K562 (cell line): ENCODE results near the gene NAT10. TPM values are rescaled to one million over a fixed set of nuclear protein-coding genes. Genes with fewer than 3 reads are reported as not detected.

Experiments used
- ATF1 ChIP-seq, 2 experiments: fragments of 450-650 bp in 1 of 2; IDR thresholded peaks; 2 replicates each; pipeline ENCODE4 v1.6.1; 2016; ENCODE audit warnings: missing compliant biosample characterization in 1 of 2, missing genetic modification characterization in 1 of 2
- HNRNPH1 ChIP-seq: fragments of 200-400 bp; formaldehyde crosslinking; optimal IDR thresholded peaks from 2 replicates; pipeline ENCODE3; 2017; ENCODE audit warnings: low read depth, mild to moderate bottlenecking, low read length, moderate library complexity
- IFI16 ChIP-seq: fragments of 250-450 bp; sonication (Bioruptor Pico); IDR thresholded peaks from 2 replicates; pipeline ENCODE4 v2.1.2; 2022; ENCODE audit warnings: mild to moderate bottlenecking, inconsistent platforms
- MCM2 ChIP-seq: fragments of 450-650 bp; IDR thresholded peaks from 2 replicates; pipeline ENCODE4 v1.6.1; 2017; ENCODE audit warnings: low read depth, mild to moderate bottlenecking
- MED1 ChIP-seq: sonication (generic); formaldehyde crosslinking; IDR thresholded peaks from 2 replicates; pipeline ENCODE4 v1.8.1; 2023; ENCODE audit warnings: missing genetic modification reagents, borderline replicate concordance
- PCBP1 ChIP-seq: fragments of 200-400 bp; formaldehyde crosslinking; IDR thresholded peaks from 2 replicates; pipeline ENCODE4 v1.6.1; 2018; ENCODE audit warnings: mild to moderate bottlenecking, low read depth, low read length; ENCODE audit not compliant: poor library complexity, severe bottlenecking
- TFAP4 ChIP-seq: sonication (generic); formaldehyde crosslinking; IDR thresholded peaks from 2 replicates; pipeline ENCODE4 v1.8.0; 2022; ENCODE audit warnings: missing genetic modification reagents, mild to moderate bottlenecking, moderate library complexity, borderline replicate concordance
- YBX1 ChIP-seq: fragments of 450-650 bp; IDR thresholded peaks from 2 replicates; pipeline ENCODE4 v1.7.1; 2016; ENCODE audit warnings: mild to moderate bottlenecking
- ZNF23 ChIP-seq: fragments of 250-450 bp; sonication (Bioruptor Pico); IDR thresholded peaks from 2 replicates; pipeline ENCODE4 v1.4.0; 2020; ENCODE audit warnings: mild to moderate bottlenecking
- ZNF263 ChIP-seq: sonication (generic); formaldehyde crosslinking; IDR thresholded peaks from 2 replicates; pipeline ENCODE4 v1.8.0; 2022; ENCODE audit warnings: mild to moderate bottlenecking, missing genetic modification reagents, borderline replicate concordance
- polyA plus RNA-seq, 8 experiments: library from polyadenylated mRNA; depleted of rRNA in 4 of 8; stranded (reverse) in 5 of 8; unstranded in 3 of 8; fragments of >200 nt; fragmentation: Nextera tagmentation in 2 of 8; fragmentation: Illumina TruSeq in 1 of 8; extraction: Ambion mirVana in 2 of 8; extraction: Trizol in 1 of 8; gene quantifications; 2 replicates each; pipeline versions ENCODE4 v1.2.1 to v1.2.3, GENCODE V29; 2011 to 2014; ENCODE audit warnings: inconsistent platforms in 1 of 8, missing spikeins in 1 of 8
- total RNA-seq, 7 experiments: library from RNA; depleted of rRNA in 6 of 7; stranded (reverse); fragments of >200 nt in 6 of 7; fragmentation: Illumina TruSeq in 2 of 7; extraction: Trizol in 2 of 7; gene quantifications; 2 replicates each; pipeline versions ENCODE4 v1.2.1 to v1.2.3, GENCODE V29; 2011 to 2021; ENCODE audit warnings: low replicate concordance in 1 of 7
- TF ChIP-seq, protein P1 (sequence below): fragments of 200-400 bp; formaldehyde crosslinking; IDR thresholded peaks from 2 replicates; pipeline ENCODE4 v1.6.1; 2017; ENCODE audit warnings: mild to moderate bottlenecking, low read depth, low read length, moderate library complexity
- TF ChIP-seq, protein P2 (sequence below): fragments of 250-450 bp; sonication (Bioruptor Pico); IDR thresholded peaks from 2 replicates; pipeline ENCODE4 v1.8.0; 2022; ENCODE audit warnings: inconsistent platforms
- TF ChIP-seq, protein P3 (sequence below): sonication (generic); formaldehyde crosslinking; IDR thresholded peaks from 2 replicates; pipeline ENCODE4 v1.8.1; 2023; ENCODE audit warnings: mild to moderate bottlenecking, missing genetic modification reagents
- TF ChIP-seq, protein P4 (sequence below), 2 experiments: IDR thresholded peaks; 2 replicates each; pipeline ENCODE4 v1.6.1; 2011; ENCODE audit warnings: borderline replicate concordance in 1 of 2, control low read depth in 1 of 2, low read depth in 1 of 2, low read length in 1 of 2, mild to moderate bottlenecking in 1 of 2, mixed read lengths in 1 of 2, moderate library complexity in 1 of 2; ENCODE audit not compliant: insufficient read depth in 1 of 2, insufficient read length in 1 of 2, poor library complexity in 1 of 2, severe bottlenecking in 1 of 2; ENCODE audit errors: extremely low read depth in 1 of 2

NAT10 gene
- total and polyA plus RNA-seq, 9 of the 15 experiments (the other 6 are each of a cell fraction or from before 2014, with no cell fraction given): 55.4 to 125 (median 86.3) TPM

DNA sequence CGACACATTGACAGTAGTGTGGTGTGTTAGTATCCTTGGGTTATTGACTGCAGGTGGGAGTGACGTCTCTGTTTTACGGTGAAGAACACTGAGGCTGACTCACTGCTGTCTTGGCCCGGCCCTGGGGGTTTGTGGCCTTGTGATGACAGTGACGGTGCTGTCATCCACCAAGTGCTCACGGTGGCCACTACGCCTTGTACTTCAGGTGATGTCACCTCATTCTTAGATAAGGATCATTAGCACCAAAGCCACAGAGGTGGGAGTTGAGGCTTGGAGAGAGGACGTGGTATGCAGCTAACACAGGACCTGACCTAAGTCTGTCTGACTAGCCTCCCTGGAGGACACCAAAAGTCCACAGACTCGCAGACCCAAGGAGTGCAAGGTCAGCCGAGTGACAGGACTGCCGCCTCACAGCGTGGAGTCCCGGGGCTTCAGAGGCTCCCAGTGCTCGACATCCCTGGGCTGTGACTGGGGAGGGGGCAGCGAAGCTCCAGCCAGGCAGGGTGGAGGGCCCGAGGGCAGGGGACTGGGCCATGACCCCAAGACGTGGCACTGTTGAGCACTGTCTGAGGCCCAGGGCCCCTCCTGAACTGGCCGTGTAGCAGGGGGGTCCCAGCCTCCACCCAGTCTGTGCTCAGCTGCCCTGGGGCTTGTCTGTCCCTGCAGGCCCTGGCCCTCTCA is 56.5 kb downstream of the NAT10 start (continued):
- TF ChIP-seq, protein P1, sequence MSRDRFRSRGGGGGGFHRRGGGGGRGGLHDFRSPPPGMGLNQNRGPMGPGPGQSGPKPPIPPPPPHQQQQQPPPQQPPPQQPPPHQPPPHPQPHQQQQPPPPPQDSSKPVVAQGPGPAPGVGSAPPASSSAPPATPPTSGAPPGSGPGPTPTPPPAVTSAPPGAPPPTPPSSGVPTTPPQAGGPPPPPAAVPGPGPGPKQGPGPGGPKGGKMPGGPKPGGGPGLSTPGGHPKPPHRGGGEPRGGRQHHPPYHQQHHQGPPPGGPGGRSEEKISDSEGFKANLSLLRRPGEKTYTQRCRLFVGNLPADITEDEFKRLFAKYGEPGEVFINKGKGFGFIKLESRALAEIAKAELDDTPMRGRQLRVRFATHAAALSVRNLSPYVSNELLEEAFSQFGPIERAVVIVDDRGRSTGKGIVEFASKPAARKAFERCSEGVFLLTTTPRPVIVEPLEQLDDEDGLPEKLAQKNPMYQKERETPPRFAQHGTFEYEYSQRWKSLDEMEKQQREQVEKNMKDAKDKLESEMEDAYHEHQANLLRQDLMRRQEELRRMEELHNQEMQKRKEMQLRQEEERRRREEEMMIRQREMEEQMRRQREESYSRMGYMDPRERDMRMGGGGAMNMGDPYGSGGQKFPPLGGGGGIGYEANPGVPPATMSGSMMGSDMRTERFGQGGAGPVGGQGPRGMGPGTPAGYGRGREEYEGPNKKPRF: no peak
- no peak for TF ChIP-seq YBX1
- TF ChIP-seq MED1 (CRISPR knock-in tag): no peak
- no peak for TF ChIP-seq ATF1 (CRISPR knock-in tag; IDR thresholded peaks at IDR 0.05)
- peak; percentile 56 for TF ChIP-seq ATF1 (tag; IDR thresholded peaks at IDR 0.05)
- no peak for TF ChIP-seq IFI16 (CRISPR knock-in tag)
- no peak for TF ChIP-seq PCBP1
- TF ChIP-seq ZNF23 (CRISPR knock-in tag): no peak
- TF ChIP-seq, protein P2, sequence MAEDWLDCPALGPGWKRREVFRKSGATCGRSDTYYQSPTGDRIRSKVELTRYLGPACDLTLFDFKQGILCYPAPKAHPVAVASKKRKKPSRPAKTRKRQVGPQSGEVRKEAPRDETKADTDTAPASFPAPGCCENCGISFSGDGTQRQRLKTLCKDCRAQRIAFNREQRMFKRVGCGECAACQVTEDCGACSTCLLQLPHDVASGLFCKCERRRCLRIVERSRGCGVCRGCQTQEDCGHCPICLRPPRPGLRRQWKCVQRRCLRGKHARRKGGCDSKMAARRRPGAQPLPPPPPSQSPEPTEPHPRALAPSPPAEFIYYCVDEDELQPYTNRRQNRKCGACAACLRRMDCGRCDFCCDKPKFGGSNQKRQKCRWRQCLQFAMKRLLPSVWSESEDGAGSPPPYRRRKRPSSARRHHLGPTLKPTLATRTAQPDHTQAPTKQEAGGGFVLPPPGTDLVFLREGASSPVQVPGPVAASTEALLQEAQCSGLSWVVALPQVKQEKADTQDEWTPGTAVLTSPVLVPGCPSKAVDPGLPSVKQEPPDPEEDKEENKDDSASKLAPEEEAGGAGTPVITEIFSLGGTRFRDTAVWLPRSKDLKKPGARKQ (CRISPR knock-in tag): no peak
- no peak for TF ChIP-seq MCM2
- TF ChIP-seq, protein P3, sequence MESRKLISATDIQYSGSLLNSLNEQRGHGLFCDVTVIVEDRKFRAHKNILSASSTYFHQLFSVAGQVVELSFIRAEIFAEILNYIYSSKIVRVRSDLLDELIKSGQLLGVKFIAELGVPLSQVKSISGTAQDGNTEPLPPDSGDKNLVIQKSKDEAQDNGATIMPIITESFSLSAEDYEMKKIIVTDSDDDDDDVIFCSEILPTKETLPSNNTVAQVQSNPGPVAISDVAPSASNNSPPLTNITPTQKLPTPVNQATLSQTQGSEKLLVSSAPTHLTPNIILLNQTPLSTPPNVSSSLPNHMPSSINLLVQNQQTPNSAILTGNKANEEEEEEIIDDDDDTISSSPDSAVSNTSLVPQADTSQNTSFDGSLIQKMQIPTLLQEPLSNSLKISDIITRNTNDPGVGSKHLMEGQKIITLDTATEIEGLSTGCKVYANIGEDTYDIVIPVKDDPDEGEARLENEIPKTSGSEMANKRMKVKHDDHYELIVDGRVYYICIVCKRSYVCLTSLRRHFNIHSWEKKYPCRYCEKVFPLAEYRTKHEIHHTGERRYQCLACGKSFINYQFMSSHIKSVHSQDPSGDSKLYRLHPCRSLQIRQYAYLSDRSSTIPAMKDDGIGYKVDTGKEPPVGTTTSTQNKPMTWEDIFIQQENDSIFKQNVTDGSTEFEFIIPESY (CRISPR knock-in tag): no peak
- TF ChIP-seq HNRNPH1: no peak
- TF ChIP-seq, protein P4, sequence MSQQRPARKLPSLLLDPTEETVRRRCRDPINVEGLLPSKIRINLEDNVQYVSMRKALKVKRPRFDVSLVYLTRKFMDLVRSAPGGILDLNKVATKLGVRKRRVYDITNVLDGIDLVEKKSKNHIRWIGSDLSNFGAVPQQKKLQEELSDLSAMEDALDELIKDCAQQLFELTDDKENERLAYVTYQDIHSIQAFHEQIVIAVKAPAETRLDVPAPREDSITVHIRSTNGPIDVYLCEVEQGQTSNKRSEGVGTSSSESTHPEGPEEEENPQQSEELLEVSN (IDR thresholded peaks at IDR 0.05; ENCODE audit: borderline replicate concordance in 1 of 2, extremely low read depth in 1 of 2, insufficient read depth in 1 of 2, insufficient read length in 1 of 2, low read depth in 1 of 2, low read length in 1 of 2, poor library complexity in 1 of 2, severe bottlenecking in 1 of 2): no peak
- TF ChIP-seq TFAP4 (CRISPR knock-in tag): peak; percentile 45; the same call in 1 of the 2 replicates
- TF ChIP-seq ZNF263 (CRISPR knock-in tag): no peak
